ENCODE results near the gene LINS1.

LINS1 gene

GRCh38 chr15:100602064-100602822, at the start of gene LINS1, which contains the start of gene ASB7:
Gene LINS1 (minus strand): TSS chr15:100602184. CDS start chr15:100580842, 21,342 bp downstream.
Gene ASB7 (plus strand): TSS chr15:100602589. CDS start chr15:100612217, 9,628 bp downstream.
- peak; percentile 99 for DNase-seq (ENCODE audit: low read depth)

GRCh38 chr15:100651253-100651652, 49.3 kb upstream of the LINS1 start:
- DNase-seq (ENCODE audit: low read depth): no peak

GRCh38 chr15:100650685-100651084, 48.7 kb upstream of the LINS1 start:
- DNase-seq (ENCODE audit: low read depth): no peak

- DNase-seq (ENCODE audit: low read depth): no peak
Measured at GRCh38 chr15:100648951-100649350, 47.0 kb upstream of the LINS1 start.

GRCh38 chr15:100645671-100646070, 43.7 kb upstream of the LINS1 start:
- no peak for DNase-seq (ENCODE audit: low read depth)

- DNase-seq (ENCODE audit: low read depth): no peak
Measured at GRCh38 chr15:100642950-100643338, 41.0 kb upstream of the LINS1 start.

- DNase-seq (ENCODE audit: low read depth): no peak
Measured at GRCh38 chr15:100642213-100642949, 40.4 kb upstream of the LINS1 start.

- no peak for DNase-seq (ENCODE audit: low read depth)
Measured at GRCh38 chr15:100638177-100638730, 36.3 kb upstream of the LINS1 start.

- no peak for DNase-seq (ENCODE audit: low read depth)
Measured at GRCh38 chr15:100635406-100636071, 33.6 kb upstream of the LINS1 start.

- DNase-seq (ENCODE audit: low read depth): no peak
Measured at GRCh38 chr15:100633763-100634075, 31.7 kb upstream of the LINS1 start.

GRCh38 chr15:100631831-100632230, 29.8 kb upstream of the LINS1 start:
- DNase-seq (ENCODE audit: low read depth): no peak

- no peak for DNase-seq (ENCODE audit: low read depth)
Measured at GRCh38 chr15:100628746-100629145, 26.8 kb upstream of the LINS1 start.

GRCh38 chr15:100627789-100628395, 25.9 kb upstream of the LINS1 start:
- peak; percentile 43 for DNase-seq (ENCODE audit: low read depth)

GRCh38 chr15:100623301-100623700, 21.3 kb upstream of the LINS1 start:
- no peak for DNase-seq (ENCODE audit: low read depth)

- no peak for DNase-seq (ENCODE audit: low read depth)
Measured at GRCh38 chr15:100616700-100617099, 14.7 kb upstream of the LINS1 start.

GRCh38 chr15:100615801-100616200, 13.8 kb upstream of the LINS1 start:
- DNase-seq (ENCODE audit: low read depth): no peak

GRCh38 chr15:100614918-100615317, 12.9 kb upstream of the LINS1 start:
- DNase-seq (ENCODE audit: low read depth): no peak

- no peak for DNase-seq (ENCODE audit: low read depth)
Measured at GRCh38 chr15:100614336-100614735, 12.4 kb upstream of the LINS1 start.

- no peak for DNase-seq (ENCODE audit: low read depth)
Measured at GRCh38 chr15:100613208-100613607, 11.2 kb upstream of the LINS1 start.

- DNase-seq (ENCODE audit: low read depth): no peak
Measured at GRCh38 chr15:100612539-100612938, 10.6 kb upstream of the LINS1 start.

GRCh38 chr15:100602823-100603393, 924 bp upstream of the LINS1 start:
- peak; percentile 20 for DNase-seq (ENCODE audit: low read depth)

- DNase-seq (ENCODE audit: low read depth): no peak
Measured at GRCh38 chr15:100601617-100602063, 344 bp downstream of the LINS1 start.

Measured in stimulated activated CD8-positive, alpha-beta memory T cell treated with anti-CD3 and anti-CD28 coated beads, Interleukin-15, amount 100 ng/mL, for 1 hour (primary cell).